HG03521 (cell line): ENCODE results near the gene DNER.

Source experiments
- ATAC-seq: cut with Tn5 transposase; IDR thresholded peaks from one replicate; pipeline ENCODE4 v1.9.1; 2021; ENCODE audit warnings: mild to moderate bottlenecking, moderate library complexity; ENCODE audit not compliant: unreplicated experiment

DNER gene

GRCh38 chr2:229572507-229573271, 141.7 kb downstream of the DNER start:
- ATAC-seq: no peak

GRCh38 chr2:229571243-229571642, 143.1 kb downstream of the DNER start:
- no peak for ATAC-seq

GRCh38 chr2:229566370-229566769, 148.0 kb downstream of the DNER start:
- no peak for ATAC-seq

- no peak for ATAC-seq
These were observed 150.0 kb downstream of the DNER start for GRCh38 chr2:229564300-229564907.

- no peak for ATAC-seq
These were observed 151.0 kb downstream of the DNER start for GRCh38 chr2:229563388-229563787.

GRCh38 chr2:229562472-229563127, 151.8 kb downstream of the DNER start:
- ATAC-seq: no peak

- ATAC-seq: no peak
These were observed 154.4 kb downstream of the DNER start for GRCh38 chr2:229559986-229560385.

GRCh38 chr2:229553091-229553490, 161.3 kb downstream of the DNER start:
- ATAC-seq: no peak

GRCh38 chr2:229543176-229543873, 171.0 kb downstream of the DNER start:
- ATAC-seq: no peak

- ATAC-seq: no peak
These were observed 174.7 kb downstream of the DNER start for GRCh38 chr2:229539628-229540027.

- no peak for ATAC-seq
These were observed 182.8 kb downstream of the DNER start for GRCh38 chr2:229531594-229531993.

- ATAC-seq: no peak
These were observed 183.9 kb downstream of the DNER start for GRCh38 chr2:229530434-229530833.

GRCh38 chr2:229528846-229529245, 185.5 kb downstream of the DNER start:
- no peak for ATAC-seq

- no peak for ATAC-seq
These were observed 187.4 kb downstream of the DNER start for GRCh38 chr2:229526951-229527350.

- ATAC-seq: no peak
These were observed 189.6 kb downstream of the DNER start for GRCh38 chr2:229524799-229525198.

GRCh38 chr2:229523663-229524062, 190.7 kb downstream of the DNER start:
- no peak for ATAC-seq

GRCh38 chr2:229521576-229521975, 192.8 kb downstream of the DNER start:
- ATAC-seq: no peak

GRCh38 chr2:229520691-229521096, 193.7 kb downstream of the DNER start:
- ATAC-seq: no peak

GRCh38 chr2:229519655-229520430, 194.5 kb downstream of the DNER start:
- ATAC-seq: no peak

- no peak for ATAC-seq
These were observed 200.0 kb downstream of the DNER start for GRCh38 chr2:229514273-229514895.
